PC-9 (cell line): ENCODE measurements around the gene C2CD4C.

Experiments used
- CTCF ChIP-seq: fragments of 200-600 bp; sonication (generic); conservative IDR thresholded peaks from 2 replicates; pipeline ENCODE4 v1.6.1; 2017; ENCODE audit warnings: mixed run types, antibody characterized with exemption, mild to moderate bottlenecking, moderate library complexity
- EZH2 ChIP-seq: fragments of 200-600 bp; sonication (generic); IDR thresholded peaks from 2 replicates; pipeline ENCODE4 v1.8.0; 2017; ENCODE audit warnings: antibody characterized with exemption, low read depth

GRCh38 chr19:408441-408901 is 476 bp downstream of the C2CD4C start:
- no peak for TF ChIP-seq CTCF
- no peak for TF ChIP-seq EZH2
